ENCODE results near the gene DGKB. TPM values are rescaled to one million over a fixed set of nuclear protein-coding genes. Genes with fewer than 3 reads are reported as not detected.

Gene DGKB
- polyA plus RNA-seq, 1 donor = 1.3 TPM

DNA sequence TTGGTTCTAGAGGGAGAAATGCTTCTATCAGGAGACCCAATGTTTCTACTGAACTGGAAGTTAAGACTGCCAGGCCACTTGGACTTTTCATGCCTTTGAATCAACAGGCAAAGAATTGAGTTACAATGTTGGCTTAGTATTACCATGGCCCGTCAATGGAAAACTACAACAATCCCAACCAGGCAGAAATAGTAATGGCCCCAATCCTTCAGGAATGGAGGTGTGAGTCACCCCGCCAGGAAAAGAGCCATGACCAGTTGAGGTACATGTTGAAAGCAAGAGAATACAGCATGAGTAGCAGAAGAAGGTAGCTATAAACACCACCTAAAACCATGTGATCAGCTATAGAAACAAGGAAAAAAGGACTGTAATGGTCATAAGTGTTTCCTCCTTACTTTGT, 101.9 kb downstream of the DGKB start:
- no peaks in the 10 kb centered on the region for H3K9me3 ChIP-seq (ENCODE audit: control insufficient read depth, low read depth, low read length)
- no peaks in the 10 kb centered on the region for H3K4me1 ChIP-seq (ENCODE audit: control insufficient read depth, insufficient read depth, low read length)
- H3K36me3 ChIP-seq (ENCODE audit: control insufficient read depth, insufficient read depth, low read length) = no peaks in the 10 kb centered on the region
- DNase-seq = no peak
- 100% methylated on average over 1 of the region's 2 CpGs for WGBS (ENCODE audit: insufficient coverage, low lambda C conversion rate)
- no peak overlapping the region for H3K27ac ChIP-seq (ENCODE audit: low read length)
- H3K4me3 ChIP-seq (ENCODE audit: low read length) = no peak overlapping the region
- H3K27me3 ChIP-seq (ENCODE audit: control insufficient read depth, insufficient read depth, low read length) = no peaks in the 10 kb centered on the region

DNA sequence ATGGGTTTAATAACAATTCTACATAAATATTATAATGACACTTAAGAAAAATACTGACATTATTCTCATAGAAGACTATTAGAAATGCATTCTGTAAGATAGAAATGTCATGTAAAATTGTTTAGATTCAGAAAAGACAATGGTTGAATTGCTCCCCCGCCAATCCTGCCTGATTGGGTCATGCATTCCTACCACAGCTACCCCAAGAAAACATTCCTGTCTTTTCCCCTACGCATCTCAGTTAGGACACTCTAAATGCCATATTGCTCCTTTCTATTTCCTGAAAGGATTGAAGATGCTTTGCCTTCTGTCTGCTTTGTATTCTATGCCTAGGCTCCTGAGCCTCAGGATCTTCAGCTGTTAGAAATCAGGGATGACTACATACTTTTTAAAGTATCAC, 109.4 kb downstream of the DGKB start:
- no peaks in the 10 kb centered on the region for H3K27me3 ChIP-seq (ENCODE audit: control insufficient read depth, insufficient read depth, low read length)
- 83% methylated on average over 1 of the region's 2 CpGs for WGBS (ENCODE audit: insufficient coverage, low lambda C conversion rate)

DNA sequence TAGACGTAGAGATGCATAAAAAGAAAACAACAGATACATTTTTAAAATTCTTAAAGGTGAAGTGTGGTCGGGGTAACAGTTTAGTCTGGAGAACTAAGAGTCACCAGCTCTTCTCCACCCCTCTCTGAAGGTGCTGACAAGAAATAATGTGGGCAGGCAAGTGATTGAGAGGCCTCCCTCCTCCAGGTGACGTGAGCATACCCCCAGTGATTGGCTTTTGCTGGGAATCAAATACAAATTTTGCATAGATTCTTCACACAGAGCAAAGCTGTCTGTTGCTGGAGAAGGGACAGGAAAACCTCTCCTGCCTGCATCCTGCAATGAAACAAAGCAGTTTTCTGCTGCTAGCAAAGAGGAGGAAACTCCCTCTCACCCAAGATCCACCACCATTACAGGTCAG, 115.0 kb downstream of the DGKB start:
- no peaks in the 10 kb centered on the region for H3K9me3 ChIP-seq (ENCODE audit: control insufficient read depth, low read depth, low read length)
- H3K4me3 ChIP-seq (ENCODE audit: low read length) = no peak overlapping the region
- WGBS (ENCODE audit: insufficient coverage, low lambda C conversion rate) = 63% methylated on average over 2 of the region's 3 CpGs
- no peaks in the 10 kb centered on the region for H3K4me1 ChIP-seq (ENCODE audit: control insufficient read depth, insufficient read depth, low read length)
- H3K27me3 ChIP-seq (ENCODE audit: control insufficient read depth, insufficient read depth, low read length) = no peaks in the 10 kb centered on the region
- no peaks in the 10 kb centered on the region for H3K36me3 ChIP-seq (ENCODE audit: control insufficient read depth, insufficient read depth, low read length)
- no peak overlapping the region for H3K27ac ChIP-seq (ENCODE audit: low read length)
- no peak for DNase-seq

More for the DNA sequence above, 109.4 kb downstream of the DGKB start:
- Histone ChIP-seq H3K4me1 (ENCODE audit: control insufficient read depth, insufficient read depth, low read length) (no peaks in the 10 kb centered on the region), H3K27ac (ENCODE audit: low read length) (no peak overlapping the region), H3K9me3 (ENCODE audit: control insufficient read depth, low read depth, low read length) (no peaks in the 10 kb centered on the region), H3K4me3 (ENCODE audit: low read length) (no peak overlapping the region), H3K36me3 (ENCODE audit: control insufficient read depth, insufficient read depth, low read length) (no peaks in the 10 kb centered on the region)
- no peak for DNase-seq

DNA sequence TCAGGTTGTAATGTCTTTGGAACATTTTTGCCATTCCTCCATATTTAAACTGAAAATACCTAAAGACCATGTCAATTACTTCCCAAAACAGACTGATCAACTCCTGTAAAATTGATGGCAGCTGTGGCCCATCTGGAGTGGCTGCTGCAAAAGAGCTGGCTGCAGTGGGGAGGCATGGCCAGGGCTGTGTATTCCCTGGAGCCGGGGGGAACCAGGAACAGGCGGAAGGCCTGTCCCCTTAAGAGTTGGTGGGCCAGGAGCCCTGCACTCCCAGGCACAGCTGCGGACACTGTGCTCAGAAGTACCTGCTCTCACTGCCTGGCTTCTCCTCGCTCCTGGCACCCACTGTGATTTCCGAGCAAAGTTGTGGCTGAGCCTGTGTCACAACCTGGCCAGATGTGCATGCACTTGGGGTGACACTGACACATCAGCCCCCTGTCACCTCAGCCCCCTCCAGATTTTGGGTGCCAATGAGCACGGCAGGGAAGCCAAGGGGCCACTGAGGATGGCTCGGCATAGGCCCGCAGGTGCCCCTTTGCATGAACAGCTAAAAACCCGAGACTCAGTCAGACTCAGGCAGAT, 116.1 kb downstream of the DGKB start:
- WGBS (ENCODE audit: insufficient coverage, low lambda C conversion rate) = no CpG with 5 or more reads among the region's 9 CpGs
- H3K9me3 ChIP-seq (ENCODE audit: control insufficient read depth, low read depth, low read length) = no peaks in the 10 kb centered on the region
- no peaks in the 10 kb centered on the region for H3K36me3 ChIP-seq (ENCODE audit: control insufficient read depth, insufficient read depth, low read length)
- no peak overlapping the region for H3K4me3 ChIP-seq (ENCODE audit: low read length)
- H3K4me1 ChIP-seq (ENCODE audit: control insufficient read depth, insufficient read depth, low read length) = no peaks in the 10 kb centered on the region
- no peak overlapping the region for H3K27ac ChIP-seq (ENCODE audit: low read length)
- no peaks in the 10 kb centered on the region for H3K27me3 ChIP-seq (ENCODE audit: control insufficient read depth, insufficient read depth, low read length)
- no peak for DNase-seq

DNA sequence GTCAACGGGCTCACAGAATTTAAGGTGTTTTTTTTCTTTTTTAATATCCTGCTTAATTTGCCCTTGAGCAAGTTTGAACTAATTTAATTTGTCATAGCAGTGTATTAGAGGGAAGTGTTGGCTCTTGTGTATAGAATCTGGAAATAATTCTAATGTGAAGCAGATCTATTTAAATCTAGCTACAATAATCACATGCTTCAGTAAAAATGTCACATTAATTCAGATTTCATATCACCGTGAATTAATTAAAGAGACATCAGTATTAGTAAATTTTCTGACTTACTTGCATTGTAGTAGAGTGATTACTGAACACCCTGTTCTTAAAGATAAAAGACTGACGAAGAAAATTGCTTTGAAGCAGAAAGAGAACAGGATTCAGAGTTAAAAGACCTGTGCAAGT, 124.7 kb downstream of the DGKB start:
- H3K27ac ChIP-seq (ENCODE audit: low read length) = no peak overlapping the region
- peaks cover 4% of the 10 kb centered on the region for H3K9me3 ChIP-seq (ENCODE audit: control insufficient read depth, low read depth, low read length)
- WGBS (ENCODE audit: insufficient coverage, low lambda C conversion rate) = 86% methylated on average over 1 of the region's 3 CpGs
- H3K36me3 ChIP-seq (ENCODE audit: control insufficient read depth, insufficient read depth, low read length) = no peaks in the 10 kb centered on the region
- no peak for DNase-seq
- no peak overlapping the region for H3K4me3 ChIP-seq (ENCODE audit: low read length)
- H3K4me1 ChIP-seq (ENCODE audit: control insufficient read depth, insufficient read depth, low read length) = no peaks in the 10 kb centered on the region
- no peaks in the 10 kb centered on the region for H3K27me3 ChIP-seq (ENCODE audit: control insufficient read depth, insufficient read depth, low read length)

DNA sequence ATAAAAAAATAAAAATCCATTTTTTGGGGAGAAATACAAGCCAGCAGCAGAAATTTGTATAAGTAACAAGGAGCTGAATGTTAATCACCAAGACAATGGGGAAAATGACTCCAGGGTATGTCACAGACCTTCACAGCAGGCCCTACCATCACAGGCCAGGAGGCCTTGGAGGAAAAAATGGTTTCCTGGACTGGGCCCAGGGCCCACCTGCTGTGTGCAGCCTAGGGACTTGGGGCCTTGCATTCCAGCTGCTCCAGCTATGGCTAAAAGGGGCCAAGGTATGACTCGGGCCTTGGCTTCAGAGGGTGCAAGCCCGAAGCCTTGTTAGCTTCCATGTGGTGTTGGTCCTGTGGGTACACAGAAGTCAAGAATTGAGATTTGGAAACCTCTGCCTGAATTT, 126.3 kb downstream of the DGKB start:
- Histone ChIP-seq H3K4me1 (ENCODE audit: control insufficient read depth, insufficient read depth, low read length) (no peaks in the 10 kb centered on the region), H3K9me3 (ENCODE audit: control insufficient read depth, low read depth, low read length) (peaks cover 4% of the 10 kb centered on the region), H3K27me3 (ENCODE audit: control insufficient read depth, insufficient read depth, low read length) (no peaks in the 10 kb centered on the region), H3K27ac (ENCODE audit: low read length) (no peak overlapping the region), H3K36me3 (ENCODE audit: control insufficient read depth, insufficient read depth, low read length) (no peaks in the 10 kb centered on the region), H3K4me3 (ENCODE audit: low read length) (no peak overlapping the region)
- no CpG with 5 or more reads among the region's 2 CpGs for WGBS (ENCODE audit: insufficient coverage, low lambda C conversion rate)
- DNase-seq = no peak

DNA sequence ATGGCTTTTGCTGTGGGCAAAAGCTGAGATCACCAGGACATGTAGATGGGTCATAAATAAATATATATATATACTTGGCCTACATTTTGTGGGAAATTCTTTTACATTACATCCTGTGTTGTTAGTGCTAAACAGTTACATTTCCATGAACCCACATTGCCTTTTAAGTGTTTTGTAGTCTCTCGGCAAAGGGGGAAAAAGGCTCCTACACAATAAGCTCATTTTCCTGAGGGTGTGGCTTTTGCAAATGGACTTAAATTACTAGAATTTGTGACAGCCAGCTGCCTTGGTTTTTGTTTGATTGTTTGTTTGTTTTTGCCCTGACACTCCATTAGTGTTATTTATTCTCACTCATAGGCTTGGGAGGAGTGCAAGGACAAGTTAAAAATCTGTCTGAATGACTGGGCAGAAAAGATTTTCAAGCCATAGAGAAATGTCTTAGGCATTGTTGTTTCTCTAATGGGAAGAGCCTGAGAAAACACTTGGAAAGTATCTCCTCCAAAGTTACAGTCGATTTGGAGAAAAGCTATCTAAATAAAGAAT, 128.8 kb downstream of the DGKB start:
- Histone ChIP-seq H3K36me3 (ENCODE audit: control insufficient read depth, insufficient read depth, low read length) (no peaks in the 10 kb centered on the region), H3K4me3 (ENCODE audit: low read length) (no peak overlapping the region), H3K4me1 (ENCODE audit: control insufficient read depth, insufficient read depth, low read length) (no peaks in the 10 kb centered on the region), H3K27me3 (ENCODE audit: control insufficient read depth, insufficient read depth, low read length) (no peaks in the 10 kb centered on the region), H3K9me3 (ENCODE audit: control insufficient read depth, low read depth, low read length) (peaks cover 4% of the 10 kb centered on the region), H3K27ac (ENCODE audit: low read length) (no peak overlapping the region)
- no peak for DNase-seq
- 60% methylated on average over 1 of the region's 2 CpGs for WGBS (ENCODE audit: insufficient coverage, low lambda C conversion rate)

DNA sequence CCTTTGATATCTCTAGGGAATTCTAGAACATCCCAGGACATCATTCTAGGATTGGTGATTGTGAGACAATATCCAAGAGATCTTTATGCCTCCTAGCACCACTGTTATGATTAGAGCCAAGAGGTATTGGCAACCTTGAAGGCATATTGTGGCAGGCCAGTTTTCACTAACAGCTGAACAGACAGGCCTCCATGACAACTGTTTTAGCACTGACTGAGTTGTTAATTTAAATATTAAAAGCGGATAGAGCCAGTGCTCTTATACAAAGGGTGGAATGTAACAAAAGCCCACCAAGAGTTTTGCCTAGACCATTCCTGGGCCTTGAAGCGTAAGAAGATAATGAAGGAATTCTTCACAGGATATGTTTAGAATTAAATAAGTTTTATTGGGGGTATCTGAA, 131.9 kb downstream of the DGKB start:
- WGBS (ENCODE audit: insufficient coverage, low lambda C conversion rate) = no CpG with 5 or more reads among the region's 2 CpGs

DNA sequence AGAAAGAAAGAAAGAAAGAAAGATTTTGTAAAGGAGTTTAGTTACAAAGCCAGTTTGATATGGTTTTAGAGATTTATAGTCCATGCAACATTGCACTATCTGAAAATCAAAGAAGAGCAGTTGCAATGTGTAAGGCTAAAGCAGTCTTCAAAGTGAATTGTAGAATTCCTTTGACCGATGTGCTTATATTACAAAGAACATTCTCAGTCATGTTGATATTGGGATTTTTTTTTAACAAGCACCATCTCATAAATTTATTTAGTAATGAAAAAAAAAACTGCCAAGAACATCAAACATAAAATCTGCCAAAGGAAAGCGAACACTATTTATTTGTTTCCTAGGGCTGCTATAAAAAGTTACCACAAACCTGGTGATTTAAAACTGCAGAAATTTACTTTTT, 133.3 kb downstream of the DGKB start:
- H3K9me3 ChIP-seq (ENCODE audit: control insufficient read depth, low read depth, low read length) = no peaks in the 10 kb centered on the region
- no peak overlapping the region for H3K27ac ChIP-seq (ENCODE audit: low read length)
- WGBS (ENCODE audit: insufficient coverage, low lambda C conversion rate) = no CpG with 5 or more reads among the region's 2 CpGs
- no peak overlapping the region for H3K4me3 ChIP-seq (ENCODE audit: low read length)
- H3K27me3 ChIP-seq (ENCODE audit: control insufficient read depth, insufficient read depth, low read length) = no peaks in the 10 kb centered on the region
- DNase-seq = no peak
- H3K36me3 ChIP-seq (ENCODE audit: control insufficient read depth, insufficient read depth, low read length) = no peaks in the 10 kb centered on the region
- H3K4me1 ChIP-seq (ENCODE audit: control insufficient read depth, insufficient read depth, low read length) = no peaks in the 10 kb centered on the region

More for the DNA sequence above, 131.9 kb downstream of the DGKB start:
- Histone ChIP-seq H3K36me3 (ENCODE audit: control insufficient read depth, insufficient read depth, low read length) (no peaks in the 10 kb centered on the region), H3K4me3 (ENCODE audit: low read length) (no peak overlapping the region), H3K9me3 (ENCODE audit: control insufficient read depth, low read depth, low read length) (no peaks in the 10 kb centered on the region), H3K27me3 (ENCODE audit: control insufficient read depth, insufficient read depth, low read length) (no peaks in the 10 kb centered on the region), H3K4me1 (ENCODE audit: control insufficient read depth, insufficient read depth, low read length) (no peaks in the 10 kb centered on the region), H3K27ac (ENCODE audit: low read length) (no peak overlapping the region)
- DNase-seq = no peak

DNA sequence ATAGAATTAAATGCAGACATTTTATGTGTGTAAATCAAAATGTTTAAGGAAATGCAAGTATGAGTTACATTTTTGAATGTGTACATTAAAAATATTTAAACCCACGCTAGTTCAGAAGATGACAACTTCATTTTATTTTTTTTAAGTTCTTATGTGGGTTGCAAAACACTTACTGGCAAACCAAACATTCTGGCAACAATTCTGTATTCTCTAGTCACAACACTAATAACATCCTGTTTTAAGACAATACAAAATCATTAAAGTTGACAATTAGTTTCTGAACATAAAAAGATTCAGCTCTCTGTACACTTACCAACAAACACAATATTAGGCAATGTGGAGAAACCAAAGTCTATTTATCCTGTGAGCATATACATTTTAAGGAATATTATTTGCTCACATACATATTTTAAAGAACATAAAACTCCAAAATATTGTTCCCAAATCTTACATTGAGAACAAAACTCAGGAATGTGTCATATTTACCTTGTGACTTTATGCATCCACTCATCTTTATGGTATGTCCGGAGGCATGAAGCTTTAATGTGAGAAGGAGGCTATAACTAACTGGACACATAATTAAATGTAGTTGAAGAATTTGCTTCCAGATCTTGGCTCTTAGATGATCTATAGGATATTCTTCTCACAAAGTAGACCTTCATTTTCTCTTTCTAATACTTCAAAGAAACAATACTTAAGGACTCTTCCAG, 134.7 kb downstream of the DGKB start:
- DNase-seq = no peak
- Histone ChIP-seq H3K27me3 (ENCODE audit: control insufficient read depth, insufficient read depth, low read length) (no peaks in the 10 kb centered on the region), H3K9me3 (ENCODE audit: control insufficient read depth, low read depth, low read length) (no peaks in the 10 kb centered on the region), H3K4me1 (ENCODE audit: control insufficient read depth, insufficient read depth, low read length) (no peaks in the 10 kb centered on the region), H3K36me3 (ENCODE audit: control insufficient read depth, insufficient read depth, low read length) (no peaks in the 10 kb centered on the region), H3K4me3 (ENCODE audit: low read length) (no peak overlapping the region), H3K27ac (ENCODE audit: low read length) (no peak overlapping the region)
- 60% methylated on average over 1 of the region's 2 CpGs for WGBS (ENCODE audit: insufficient coverage, low lambda C conversion rate)

DNA sequence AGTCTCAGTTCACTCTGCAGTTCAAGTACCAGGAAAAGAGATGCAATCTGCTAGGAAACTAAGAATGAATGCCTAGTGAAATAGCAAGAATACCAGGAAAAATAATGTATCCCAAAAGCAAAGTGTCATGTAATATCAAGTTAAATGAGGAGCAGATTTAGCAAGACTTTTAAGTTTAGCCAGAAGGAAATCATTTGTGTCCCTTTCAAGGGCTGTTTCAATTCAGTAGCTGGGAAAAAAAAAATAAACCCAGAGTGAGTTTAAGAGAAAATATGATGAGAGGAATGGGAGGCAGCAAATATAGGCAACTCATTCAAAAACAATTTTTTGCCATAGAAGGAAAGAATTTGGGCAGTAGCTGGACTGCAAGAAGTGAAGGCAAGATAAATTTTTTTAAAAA, 135.8 kb downstream of the DGKB start:
- Histone ChIP-seq H3K4me1 (ENCODE audit: control insufficient read depth, insufficient read depth, low read length) (no peaks in the 10 kb centered on the region), H3K36me3 (ENCODE audit: control insufficient read depth, insufficient read depth, low read length) (no peaks in the 10 kb centered on the region), H3K9me3 (ENCODE audit: control insufficient read depth, low read depth, low read length) (no peaks in the 10 kb centered on the region), H3K4me3 (ENCODE audit: low read length) (no peak overlapping the region), H3K27me3 (ENCODE audit: control insufficient read depth, insufficient read depth, low read length) (no peaks in the 10 kb centered on the region), H3K27ac (ENCODE audit: low read length) (no peak overlapping the region)
- DNase-seq = no peak

Measured in large intestine (tissue), 3 donors.